D721Med (cell line): ENCODE data around the gene UBL5.

Source experiments
- DNase-seq: peaks from one replicate; pipeline ENCODE4 v3.0.0; 2011; ENCODE audit warnings: low spot score; ENCODE audit not compliant: insufficient read length
- FAIRE-seq: peaks from 2 replicates; lab custom pipeline; 2011; peaks lifted over from hg19 to GRCh38; lab: Jason Lieb, UNC
- CTCF ChIP-seq: IDR thresholded peaks from 2 replicates; pipeline ENCODE4 v1.5.1; 2012; ENCODE audit warnings: mild to moderate bottlenecking, control low read depth; ENCODE audit not compliant: insufficient read depth; ENCODE audit errors: missing control alignments

The UBL5 gene

GRCh38 chr19:9868983-9869617, 41.4 kb downstream of the UBL5 start:
- no peak for TF ChIP-seq CTCF
- DNase-seq (no peak), FAIRE-seq (no peak)

- FAIRE-seq (no peak), DNase-seq (no peak)
- no peak for TF ChIP-seq CTCF
These were observed 44.1 kb downstream of the UBL5 start for GRCh38 chr19:9871626-9872338.

GRCh38 chr19:9872618-9873242, 45.0 kb downstream of the UBL5 start:
- FAIRE-seq (no peak), DNase-seq (no peak)
- TF ChIP-seq CTCF, result no peak

GRCh38 chr19:9875031-9875627, 47.4 kb downstream of the UBL5 start:
- no peak for DNase-seq
- no peak for TF ChIP-seq CTCF
- FAIRE-seq, result no peak

GRCh38 chr19:9875796-9876195, 48.1 kb downstream of the UBL5 start:
- DNase-seq (no peak), FAIRE-seq (no peak)
- TF ChIP-seq CTCF, result no peak

- DNase-seq (no peak), FAIRE-seq (no peak)
- no peak for TF ChIP-seq CTCF
These were observed 50.2 kb downstream of the UBL5 start for GRCh38 chr19:9877780-9878510.
